ENCODE measurements around the gene MRM3.
A peak's percentile ranks its signal among the peaks of the same experiment; 100 is the strongest.

The MRM3 gene

DNA sequence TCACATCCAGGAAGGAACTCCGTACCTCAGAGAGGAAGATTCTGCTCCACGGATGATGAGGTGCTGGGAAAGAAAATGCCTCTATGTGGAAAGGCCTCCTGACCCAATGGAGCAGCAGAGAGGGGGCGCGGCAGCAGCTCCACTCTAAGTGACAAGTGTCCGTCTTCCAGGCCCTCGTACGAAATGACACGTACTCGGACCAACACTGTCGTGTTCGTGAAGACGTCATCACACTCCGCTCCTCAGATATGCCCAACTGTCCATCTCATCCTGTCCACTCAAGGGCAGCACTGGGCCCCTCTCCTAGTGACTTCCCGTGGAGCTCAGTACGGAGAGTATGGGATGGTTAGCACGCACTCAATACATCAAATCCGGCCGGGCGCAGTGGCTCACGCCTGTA is 32.2 kb downstream of the MRM3 start:
- Histone ChIP-seq H3K9me3 (ENCODE audit: control insufficient read depth, insufficient read depth, low read length) (no peaks in the 10 kb centered on the region), H3K27ac (ENCODE audit: low read depth, low read length) (no peak overlapping the region), H3K79me2 (ENCODE audit: control insufficient read depth, low read length) (no peaks in the 10 kb centered on the region), H4K20me1 (ENCODE audit: control insufficient read depth, insufficient read depth, low read depth, low read length) (no peaks in the 10 kb centered on the region), H3F3A (ENCODE audit: control insufficient read depth, insufficient read depth) (no peaks in the 10 kb centered on the region), H3K4me1 (ENCODE audit: control insufficient read depth, low read length) (peaks cover 27% of the 10 kb centered on the region), H3K4me2 (ENCODE audit: low read length) (no peak overlapping the region), H3K36me3 (ENCODE audit: control insufficient read depth, low read length) (no peaks in the 10 kb centered on the region; the same call in 1 of the 2 replicates), H3K4me3 (ENCODE audit: low read length) (no peak overlapping the region), H3K27me3 (ENCODE audit: control insufficient read depth, low read length) (no peaks in the 10 kb centered on the region), H3K9me2 (replicated peaks; ENCODE audit: control insufficient read depth, low read length) (no peaks in the 10 kb centered on the region)
- no peak for TF ChIP-seq EZH2phosphoT487 (IDR thresholded peaks at IDR 0.05; ENCODE audit: borderline replicate concordance, low read length)
- no peak for TF ChIP-seq CTCF (IDR thresholded peaks at IDR 0.05; ENCODE audit: low read depth, low read length, poor library complexity, severe bottlenecking)

DNA sequence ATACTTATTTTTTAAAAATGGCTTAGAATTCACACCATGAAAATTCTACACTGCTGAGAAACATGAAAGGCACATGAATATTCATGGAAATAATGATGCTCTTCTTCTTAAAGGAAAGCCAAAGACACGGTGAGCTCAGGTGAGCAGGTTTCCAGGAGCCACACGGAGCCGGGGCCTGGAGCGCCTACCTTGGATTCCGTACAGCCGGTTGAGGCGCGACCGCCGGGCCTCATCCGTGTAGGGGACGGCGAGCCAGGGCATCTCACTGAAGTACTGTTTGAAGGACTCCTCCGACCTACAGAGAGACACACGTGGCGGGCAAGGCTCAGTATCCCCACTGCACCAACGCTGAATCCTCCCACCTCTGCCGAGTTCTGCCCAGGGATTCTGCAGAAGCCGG is 37.1 kb downstream of the MRM3 start:
- Histone ChIP-seq H3K79me2 (ENCODE audit: control insufficient read depth, low read length) (no peaks in the 10 kb centered on the region), H3F3A (ENCODE audit: control insufficient read depth, insufficient read depth) (no peaks in the 10 kb centered on the region; the same call in 1 of the 2 replicates), H3K9me2 (replicated peaks; ENCODE audit: control insufficient read depth, low read length) (no peaks in the 10 kb centered on the region), H3K4me3 (ENCODE audit: low read length) (no peak overlapping the region), H3K27me3 (ENCODE audit: control insufficient read depth, low read length) (no peaks in the 10 kb centered on the region), H3K9me3 (ENCODE audit: control insufficient read depth, insufficient read depth, low read length) (no peaks in the 10 kb centered on the region), H3K36me3 (ENCODE audit: control insufficient read depth, low read length) (no peaks in the 10 kb centered on the region), H4K20me1 (ENCODE audit: control insufficient read depth, insufficient read depth, low read depth, low read length) (no peaks in the 10 kb centered on the region), H3K4me1 (ENCODE audit: control insufficient read depth, low read length) (peaks cover 42% of the 10 kb centered on the region), H3K4me2 (ENCODE audit: low read length) (no peak overlapping the region), H3K27ac (ENCODE audit: low read depth, low read length) (no peak overlapping the region)
- TF ChIP-seq CTCF (IDR thresholded peaks at IDR 0.05; ENCODE audit: low read depth, low read length, poor library complexity, severe bottlenecking): no peak
- TF ChIP-seq EZH2phosphoT487 (IDR thresholded peaks at IDR 0.05; ENCODE audit: borderline replicate concordance, low read length): no peak

- Histone ChIP-seq H3K4me2 (ENCODE audit: low read length) (peak overlapping the region; percentile 44), H3K27ac (ENCODE audit: low read depth, low read length) (peak overlapping the region; percentile 36; the same call in 1 of the 2 replicates), H3K36me3 (ENCODE audit: control insufficient read depth, low read length) (no peaks in the 10 kb centered on the region), H3K9me3 (ENCODE audit: control insufficient read depth, insufficient read depth, low read length) (no peaks in the 10 kb centered on the region), H3K4me1 (ENCODE audit: control insufficient read depth, low read length) (peaks cover 42% of the 10 kb centered on the region), H3F3A (ENCODE audit: control insufficient read depth, insufficient read depth) (no peaks in the 10 kb centered on the region; the same call in 1 of the 2 replicates), H4K20me1 (ENCODE audit: control insufficient read depth, insufficient read depth, low read depth, low read length) (no peaks in the 10 kb centered on the region), H3K27me3 (ENCODE audit: control insufficient read depth, low read length) (no peaks in the 10 kb centered on the region), H3K9me2 (replicated peaks; ENCODE audit: control insufficient read depth, low read length) (no peaks in the 10 kb centered on the region), H3K79me2 (ENCODE audit: control insufficient read depth, low read length) (no peaks in the 10 kb centered on the region), H3K4me3 (ENCODE audit: low read length) (no peak overlapping the region)
- TF ChIP-seq EZH2phosphoT487 (IDR thresholded peaks at IDR 0.05; ENCODE audit: borderline replicate concordance, low read length) (no peak), CTCF (IDR thresholded peaks at IDR 0.05; ENCODE audit: low read depth, low read length, poor library complexity, severe bottlenecking) (no peak)
Observed at GRCh38 chr17:823501-823902, 41.3 kb downstream of the MRM3 start.

All from DOHH2 (cell line).